H9 (cell line): Measurements from ENCODE around the gene HHLA2. TPM values are rescaled to one million over a fixed set of nuclear protein-coding genes. Genes with fewer than 3 reads are reported as not detected.

Experiments
- DNase-seq: peaks from one replicate; pipeline ENCODE4 v3.0.0-alpha.2; 2017
- H2AFZ ChIP-seq: one replicate; pipeline ENCODE4 v1.6.1; 2013; ENCODE audit warnings: mild to moderate bottlenecking, low read length, control low read depth, moderate library complexity
- H2AK5ac ChIP-seq: 2 replicates; pipeline ENCODE4 v1.6.1; 2013; ENCODE audit warnings: low read length, control low read depth, mixed read lengths; ENCODE audit not compliant: insufficient read length
- H2BK120ac ChIP-seq: one replicate; pipeline ENCODE4 v1.6.1; 2013; ENCODE audit warnings: low read depth, mild to moderate bottlenecking, low read length, control low read depth, inconsistent platforms; ENCODE audit not compliant: poor library complexity, severe bottlenecking
- H2BK12ac ChIP-seq: 2 replicates; pipeline ENCODE4 v1.6.1; 2013; ENCODE audit warnings: low read length, control low read depth, mixed read lengths, low read depth; ENCODE audit not compliant: insufficient read length
- H2BK15ac ChIP-seq: 2 replicates; pipeline ENCODE4 v1.6.1; 2013; ENCODE audit warnings: low read depth, low read length, control low read depth
- H2BK20ac ChIP-seq: one replicate; pipeline ENCODE4 v1.6.1; 2013; ENCODE audit warnings: low read depth, mild to moderate bottlenecking, low read length, control low read depth, inconsistent platforms; ENCODE audit not compliant: poor library complexity, severe bottlenecking
- H2BK5ac ChIP-seq: 2 replicates; pipeline ENCODE4 v1.6.1; 2013; ENCODE audit warnings: low read length, control low read depth, mixed read lengths; ENCODE audit not compliant: insufficient read length
- H3K14ac ChIP-seq: 2 replicates; pipeline ENCODE4 v1.6.1; 2013; ENCODE audit warnings: low read length, control low read depth; ENCODE audit not compliant: insufficient read depth
- H3K18ac ChIP-seq: 2 replicates; pipeline ENCODE4 v1.6.1; 2013; ENCODE audit warnings: low read depth, mild to moderate bottlenecking, mixed read lengths, low read length, control low read depth; ENCODE audit not compliant: insufficient read length
- H3K23ac ChIP-seq: 2 replicates; pipeline ENCODE4 v1.6.1; 2013; ENCODE audit warnings: low read length, control low read depth, mixed read lengths, low read depth; ENCODE audit not compliant: insufficient read length
- H3K23me2 ChIP-seq: 2 replicates; pipeline ENCODE4 v1.6.1; 2013; ENCODE audit warnings: low read depth, mild to moderate bottlenecking, mixed read lengths, low read length, control low read depth; ENCODE audit not compliant: insufficient read length, poor library complexity, severe bottlenecking
- H3K27ac ChIP-seq: 2 replicates; pipeline ENCODE4 v1.5.1; 2013; ENCODE audit warnings: low read length, control low read depth, mixed read lengths, low read depth; ENCODE audit not compliant: insufficient read length
- H3K27me3 ChIP-seq: 2 replicates; pipeline ENCODE4 v1.6.1; 2013; ENCODE audit warnings: low read length, control low read depth, inconsistent platforms; ENCODE audit not compliant: insufficient read depth
- H3K4ac ChIP-seq: 2 replicates; pipeline ENCODE4 v1.6.1; 2013; ENCODE audit warnings: low read depth, mild to moderate bottlenecking, control low read depth, inconsistent platforms, low read length, moderate library complexity
- H3K4me1 ChIP-seq: 2 replicates; pipeline ENCODE4 v1.6.1; 2013; ENCODE audit warnings: low read length, control low read depth, inconsistent platforms; ENCODE audit not compliant: insufficient read depth
- H3K4me2 ChIP-seq: 2 replicates; pipeline ENCODE4 v1.6.1; 2013; ENCODE audit warnings: low read length, control low read depth, mixed read lengths; ENCODE audit not compliant: insufficient read length, insufficient read depth
- H3K56ac ChIP-seq: 2 replicates; pipeline ENCODE4 v1.6.1; 2013; ENCODE audit warnings: low read depth, mild to moderate bottlenecking, mixed read lengths, low read length, control low read depth; ENCODE audit not compliant: insufficient read length
- H3K79me1 ChIP-seq: 2 replicates; pipeline ENCODE4 v1.6.1; 2013; ENCODE audit warnings: low read depth, mild to moderate bottlenecking, moderate library complexity, low read length, control low read depth, inconsistent platforms; ENCODE audit not compliant: insufficient read depth, poor library complexity, severe bottlenecking
- H3K79me2 ChIP-seq: 2 replicates; pipeline ENCODE4 v1.6.1; 2013; ENCODE audit warnings: low read length, control low read depth, inconsistent platforms; ENCODE audit not compliant: insufficient read depth
- H3K9ac ChIP-seq: 2 replicates; pipeline ENCODE4 v1.6.1; 2013; ENCODE audit warnings: low read length, control low read depth, mixed read lengths; ENCODE audit not compliant: insufficient read length; ENCODE audit errors: extremely low read depth
- H3K9me3 ChIP-seq: one replicate; pipeline ENCODE4 v1.6.1; 2013; ENCODE audit warnings: low read depth, low read length, inconsistent platforms; ENCODE audit not compliant: control insufficient read depth
- H3T11ph ChIP-seq: one replicate; pipeline ENCODE4 v1.6.1; 2013; ENCODE audit warnings: mild to moderate bottlenecking, low read length, control low read depth, inconsistent platforms
- H4K20me1 ChIP-seq: one replicate; pipeline ENCODE4 v1.6.1; 2013; ENCODE audit not compliant: control insufficient read depth, insufficient read length, insufficient read depth
- H4K5ac ChIP-seq: 2 replicates; pipeline ENCODE4 v1.6.1; 2013; ENCODE audit warnings: low read depth, mild to moderate bottlenecking, mixed read lengths, low read length, control low read depth; ENCODE audit not compliant: insufficient read length
- H4K8ac ChIP-seq: replicated peaks from 2 replicates; pipeline ENCODE4 v1.6.1; 2013; ENCODE audit warnings: low read length, control low read depth, mixed read lengths, low read depth; ENCODE audit not compliant: insufficient read length
- H4K91ac ChIP-seq: 2 replicates; pipeline ENCODE4 v1.6.1; 2013; ENCODE audit warnings: low read depth, mild to moderate bottlenecking, moderate library complexity, mixed read lengths, low read length, control low read depth; ENCODE audit not compliant: insufficient read length
- H3K27ac Mint-ChIP-seq, 3 experiments: 2 replicates in 2 of 3; 3 replicates in 1 of 3; pipeline ENCODE4 v1.8.0; 2020 to 2021; ENCODE audit warnings: mixed read lengths in 3 of 3, mild to moderate bottlenecking in 1 of 3, moderate library complexity in 1 of 3
- H3K27me3 Mint-ChIP-seq: 2 replicates; pipeline ENCODE4 v1.8.0; 2021; ENCODE audit warnings: low read depth, mild to moderate bottlenecking, moderate library complexity, mixed read lengths
- H3K36me3 Mint-ChIP-seq, 3 experiments: 2 replicates in 2 of 3; 3 replicates in 1 of 3; pipeline ENCODE4 v1.8.0; 2020 to 2021; ENCODE audit warnings: low read depth in 3 of 3, mixed read lengths in 3 of 3; ENCODE audit not compliant: insufficient read depth in 1 of 3
- H3K4me1 Mint-ChIP-seq, 2 experiments: 2 replicates each; pipeline ENCODE4 v1.8.0; 2020; ENCODE audit warnings: mixed read lengths in 2 of 2
- H3K4me3 Mint-ChIP-seq, 2 experiments: 2 replicates in 1 of 2; 3 replicates in 1 of 2; pipeline ENCODE4 v1.8.0; 2020 to 2021; ENCODE audit warnings: mild to moderate bottlenecking in 2 of 2, mixed read lengths in 2 of 2, moderate library complexity in 1 of 2
- H3K9me3 Mint-ChIP-seq, 2 experiments: 2 replicates in 1 of 2; 3 replicates in 1 of 2; pipeline ENCODE4 v1.8.0; 2020; ENCODE audit warnings: mild to moderate bottlenecking in 2 of 2, mixed read lengths in 2 of 2, moderate library complexity in 1 of 2
- WGBS: extraction: QIAGEN DNeasy Blood & Tissue Kit; methylation state at CpG from one replicate; pipeline ENCODE4 v1.1.7; 2013; ENCODE audit warnings: missing lambda C conversion rate, low lambda C conversion rate, mixed read lengths; ENCODE audit not compliant: insufficient read length; ENCODE audit errors: extremely low coverage; 5-methylcytosine and 5-hydroxymethylcytosine counted together
- total RNA-seq: library from RNA; stranded (reverse); gene quantifications from 2 replicates; pipeline ENCODE4 v1.2.1, GENCODE V29; 2021
- TF ChIP-seq, protein P1 (sequence below): fragments of 200-600 bp; sonication (generic); conservative IDR thresholded peaks from 3 replicates; pipeline ENCODE4 v1.8.0; 2021; ENCODE audit warnings: antibody characterized with exemption, mild to moderate bottlenecking

HHLA2 gene
- total RNA-seq, 1 experiment from 2014 or later = not detected

DNA sequence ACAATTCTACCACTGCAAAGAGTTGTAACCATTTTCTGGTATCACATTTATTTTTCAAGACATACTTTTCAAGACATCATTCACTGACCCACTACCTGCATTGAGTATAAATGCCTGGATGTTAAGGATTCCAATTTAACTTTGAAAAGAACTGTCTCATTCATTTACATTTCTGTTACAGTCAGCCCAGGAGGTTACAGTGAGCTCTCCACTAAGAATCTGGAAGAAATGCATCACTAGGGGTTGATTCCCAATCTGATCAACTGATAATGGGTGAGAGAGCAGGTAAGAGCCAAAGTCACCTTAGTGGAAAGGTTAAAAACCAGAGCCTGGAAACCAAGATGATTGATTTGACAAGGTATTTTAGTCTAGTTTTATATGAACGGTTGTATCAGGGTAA is 81.0 kb downstream of the HHLA2 start:
- Histone ChIP-seq H3K9ac (no peak overlapping the region), H3T11ph (no peak overlapping the region), H4K8ac (no peak overlapping the region), H3K23ac (no peak overlapping the region), H3K18ac (no peak overlapping the region), H3K27ac (no peak overlapping the region), H3K4me2 (no peak overlapping the region), H2BK20ac (no peak overlapping the region), H3K4ac (no peak overlapping the region), H4K5ac (no peak overlapping the region), H2BK120ac (no peak overlapping the region), H3K23me2 (no peaks in the 10 kb centered on the region), H4K20me1 (no peaks in the 10 kb centered on the region), H3K14ac (no peak overlapping the region), H3K27me3 (no peaks in the 10 kb centered on the region), H3K79me2 (no peaks in the 10 kb centered on the region), H2AFZ (no peak overlapping the region), H3K4me1 (no peaks in the 10 kb centered on the region; the same call in 1 of the 2 replicates), H2AK5ac (no peak overlapping the region), H4K91ac (no peak overlapping the region), H2BK12ac (no peak overlapping the region), H3K79me1 (no peaks in the 10 kb centered on the region), H3K9me3 (no peaks in the 10 kb centered on the region), H3K56ac (no peak overlapping the region), H2BK5ac (no peak overlapping the region), H2BK15ac (no peak overlapping the region)
- no peaks in the 10 kb centered on the region for H3K36me3 Mint-ChIP-seq
- H3K27ac Mint-ChIP-seq = peak overlapping the region in 2 of 3 experiments; percentile 12 to 43; a peak in 3 of 7 replicates
- WGBS = no CpG with 5 or more reads among the region's 1 CpG
- peaks cover 2 to 3% of the 10 kb centered on the region in 2 experiments; a peak in 4 of 5 replicates for H3K9me3 Mint-ChIP-seq
- H3K4me3 Mint-ChIP-seq = no peak overlapping the region
- TF ChIP-seq, protein P1, sequence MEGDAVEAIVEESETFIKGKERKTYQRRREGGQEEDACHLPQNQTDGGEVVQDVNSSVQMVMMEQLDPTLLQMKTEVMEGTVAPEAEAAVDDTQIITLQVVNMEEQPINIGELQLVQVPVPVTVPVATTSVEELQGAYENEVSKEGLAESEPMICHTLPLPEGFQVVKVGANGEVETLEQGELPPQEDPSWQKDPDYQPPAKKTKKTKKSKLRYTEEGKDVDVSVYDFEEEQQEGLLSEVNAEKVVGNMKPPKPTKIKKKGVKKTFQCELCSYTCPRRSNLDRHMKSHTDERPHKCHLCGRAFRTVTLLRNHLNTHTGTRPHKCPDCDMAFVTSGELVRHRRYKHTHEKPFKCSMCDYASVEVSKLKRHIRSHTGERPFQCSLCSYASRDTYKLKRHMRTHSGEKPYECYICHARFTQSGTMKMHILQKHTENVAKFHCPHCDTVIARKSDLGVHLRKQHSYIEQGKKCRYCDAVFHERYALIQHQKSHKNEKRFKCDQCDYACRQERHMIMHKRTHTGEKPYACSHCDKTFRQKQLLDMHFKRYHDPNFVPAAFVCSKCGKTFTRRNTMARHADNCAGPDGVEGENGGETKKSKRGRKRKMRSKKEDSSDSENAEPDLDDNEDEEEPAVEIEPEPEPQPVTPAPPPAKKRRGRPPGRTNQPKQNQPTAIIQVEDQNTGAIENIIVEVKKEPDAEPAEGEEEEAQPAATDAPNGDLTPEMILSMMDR = no peak
- H3K27me3 Mint-ChIP-seq = no peaks in the 10 kb centered on the region
- peaks cover 22 to 25% of the 10 kb centered on the region in 2 experiments for H3K4me1 Mint-ChIP-seq
- no peak for DNase-seq
